Right lobe of liver (tissue), 6 donors: Measurements from ENCODE around the gene AP5M1. TPM values are rescaled to one million over a fixed set of nuclear protein-coding genes. Genes with fewer than 3 reads are reported as not detected.

ENCODE experiments used
- ATAC-seq, 4 donors: fragments of 200-7000 bp; cut with Tn5 transposase; one replicate each; pipeline ENCODE4 v1.9.1; 2020; ENCODE audit warnings: mild to moderate bottlenecking in 4 of 4, moderate library complexity in 4 of 4
- DNase-seq, 3 donors: peaks; one replicate each; pipeline ENCODE4 v3.0.0-alpha.2; 2020
- H3K27ac ChIP-seq, 3 donors: fragments of 200-600 bp; one replicate each; pipeline ENCODE4 v1.8.0; 2022
- H3K27me3 ChIP-seq, 2 donors: fragments of 200-600 bp; one replicate each; pipeline ENCODE4 v1.8.0; 2022
- H3K36me3 ChIP-seq, 4 donors: fragments of 200-600 bp; sonication (generic) in 1 of 4; one replicate each; pipeline versions ENCODE4 v1.5.1 to v1.8.0; 2017 to 2022; ENCODE audit warnings: control low read depth in 1 of 4
- H3K4me1 ChIP-seq, 4 donors: fragments of 200-600 bp; sonication (generic) in 1 of 4; one replicate each; pipeline versions ENCODE4 v1.5.1 to v1.8.0; 2017 to 2022; ENCODE audit warnings: control low read depth in 1 of 4
- H3K4me3 ChIP-seq, 3 donors: fragments of 200-600 bp; one replicate each; pipeline ENCODE4 v1.8.0; 2022
- H3K9me3 ChIP-seq, 4 donors: fragments of 200-600 bp; sonication (generic) in 1 of 4; one replicate each; pipeline versions ENCODE4 v1.5.1 to v1.8.0; 2017 to 2022; ENCODE audit warnings: control low read depth in 1 of 4
- CTCF ChIP-seq, 4 donors: fragments of 200-600 bp in 3 of 4; fragments of 450-650 bp in 1 of 4; IDR thresholded peaks; one replicate each; pipeline versions ENCODE4 v1.5.1 to v1.8.0; 2016 to 2022; ENCODE audit warnings: antibody characterized with exemption in 4 of 4, mild to moderate bottlenecking in 2 of 4
- POLR2A ChIP-seq: fragments of 450-650 bp; IDR thresholded peaks from one replicate; pipeline ENCODE4 v1.6.1; 2017; ENCODE audit warnings: antibody characterized with exemption, mild to moderate bottlenecking
- WGBS: methylation state at CpG from one replicate; pipeline ENCODE4 v1.1.6; 2018; ENCODE audit warnings: low coverage, low lambda C conversion rate; ENCODE audit not compliant: insufficient coverage; ENCODE audit errors: missing lambda C conversion rate; 5-methylcytosine and 5-hydroxymethylcytosine counted together
- intact Hi-C, 2 donors: fragments of 100-400 bp; cut with DNase I; formaldehyde crosslinking; loops; one replicate each; pipeline versions ENCODE4 v1.11.2 to v1.14.1; 2022
- total RNA-seq, 6 experiments: library from RNA; depleted of rRNA in 2 of 6; stranded (reverse); fragments of >200 nt in 2 of 6; fragmentation: NEBNext Ultra II Directional in 3 of 6; extraction: Animal tissue kit (Norgen Biotek cat#: 25700) in 3 of 6; gene quantifications; one replicate each; pipeline versions ENCODE4 v1.1.0 to v1.2.4, GENCODE V29; 2016 to 2023
- donor health status: DM: no; HTN: yes; CAD: no.
- donor health status: DM: no; HTN: no; CAD: no.
- donor health status: DM: no; HTN: no; CAD: no.
- donor health status: DM: no; HTN: yes; CAD: no.
- donor health status: DM: no; HTN: yes; CAD: no.

AP5M1 gene
- total RNA-seq, 6 experiments from 2014 or later, result 18.1 to 25.1 (median 21.6) TPM

DNA sequence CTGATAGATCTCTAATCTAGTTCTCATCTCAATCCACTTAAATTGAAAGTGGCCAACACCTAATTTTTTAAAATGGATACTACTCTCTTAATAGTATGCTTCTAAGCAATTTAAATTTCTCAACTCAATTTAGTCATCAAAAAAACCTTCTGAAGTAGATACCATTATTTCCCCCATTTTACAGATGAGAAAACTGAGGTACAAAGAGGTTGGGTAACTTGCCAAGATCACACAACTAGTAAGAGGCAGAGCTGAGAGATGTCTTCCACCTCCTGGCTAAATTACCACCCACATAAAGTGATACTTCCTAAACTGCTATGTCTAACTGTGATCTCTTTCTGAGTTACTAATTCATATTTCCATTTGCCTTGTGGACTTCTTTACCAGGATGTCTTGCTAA is 6.7 kb upstream of the AP5M1 start:
- no peak for TF ChIP-seq CTCF (IDR thresholded peaks at IDR 0.05)
- TF ChIP-seq POLR2A, result no peak
- ATAC-seq (no peak), DNase-seq (no peak)
- Histone ChIP-seq H3K27ac (no peak overlapping the region), H3K36me3 (no peaks in the 10 kb centered on the region), H3K27me3 (no peaks in the 10 kb centered on the region), H3K4me3 (no peak overlapping the region), H3K9me3 (no peaks in the 10 kb centered on the region), H3K4me1 (peaks cover 0 to 19% (median 9%) of the 10 kb centered on the region in 4 donors)
- intact Hi-C loops, result no loop called here

DNA sequence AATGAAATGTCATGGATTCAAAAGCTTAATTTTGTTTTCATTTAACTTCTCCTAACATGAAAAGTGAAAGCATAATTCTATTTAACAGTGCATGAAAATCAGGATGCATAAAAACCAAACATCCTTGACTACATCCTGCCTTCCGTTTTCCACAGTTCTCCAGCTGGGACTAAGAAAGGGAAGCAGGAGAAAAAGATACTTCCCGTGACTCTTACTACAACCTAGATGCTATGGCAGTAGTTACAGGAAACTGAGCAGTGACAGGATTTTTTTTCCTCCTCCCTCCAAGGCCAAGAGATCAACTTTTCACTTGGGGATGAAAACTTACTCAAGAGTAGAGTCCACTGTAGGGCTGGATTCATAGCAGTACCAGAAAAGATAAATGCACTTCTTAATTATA is 2.7 kb upstream of the AP5M1 start:
- H3K9me3 ChIP-seq, result no peaks in the 10 kb centered on the region
- DNase-seq (no peak), ATAC-seq (peak in 2 of 4 donors; percentile 5 to 7)
- TF ChIP-seq CTCF (IDR thresholded peaks at IDR 0.05) (no peak), POLR2A (no peak)
- intact Hi-C loops, result no loop called here
- no peak overlapping the region for H3K27ac ChIP-seq
- H3K27me3 ChIP-seq, result no peaks in the 10 kb centered on the region
- H3K4me1 ChIP-seq, result peaks cover 0 to 31% (median 14%) of the 10 kb centered on the region in 4 donors
- WGBS, result 64% methylated on average over 2 of the region's 2 CpGs
- no peak overlapping the region for H3K4me3 ChIP-seq
- no peaks in the 10 kb centered on the region for H3K36me3 ChIP-seq

DNA sequence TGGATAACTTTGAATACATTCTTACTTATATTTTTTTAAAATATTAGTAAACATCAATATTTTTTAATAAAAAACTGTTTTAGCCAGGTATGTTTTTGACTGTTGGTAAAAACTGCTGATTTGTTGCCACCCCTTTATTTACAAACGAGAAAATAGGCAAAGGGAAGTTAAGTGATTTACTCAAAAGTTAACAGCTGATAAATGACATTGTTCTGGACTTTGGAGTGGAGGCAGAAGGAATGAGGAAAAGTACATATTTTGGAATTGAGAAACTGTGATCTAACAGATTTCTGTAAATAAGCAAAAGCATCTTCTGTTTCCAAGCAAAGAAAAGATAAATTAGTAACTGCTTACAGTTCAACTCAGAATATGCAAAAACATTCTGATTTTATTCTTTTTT is 4.5 kb downstream of the AP5M1 start:
- peak in 1 of 4 donors; percentile 16 for ATAC-seq
- Histone ChIP-seq H3K9me3 (no peaks in the 10 kb centered on the region), H3K27me3 (no peaks in the 10 kb centered on the region), H3K27ac (no peak overlapping the region), H3K4me1 (peaks cover 0 to 14% (median 5%) of the 10 kb centered on the region in 4 donors), H3K36me3 (peaks cover 0 to 10% (median 0%) of the 10 kb centered on the region in 4 donors), H3K4me3 (no peak overlapping the region)
- DNase-seq, result no peak
- TF ChIP-seq CTCF (IDR thresholded peaks at IDR 0.05) (no peak), POLR2A (no peak)
- intact Hi-C loops, result no loop called here
- WGBS, result 26% methylated on average over 1 of the region's 1 CpG

GRCh38 chr14:57274551-57274950 is 5.8 kb downstream of the AP5M1 start:
- peaks cover 0 to 10% (median 0%) of the 10 kb centered on the region in 4 donors for H3K36me3 ChIP-seq
- H3K27ac ChIP-seq, result no peak overlapping the region
- intact Hi-C loops, result no loop called here
- 91% methylated on average over 2 of the region's 2 CpGs for WGBS
- H3K4me1 ChIP-seq, result peaks cover 0 to 14% (median 5%) of the 10 kb centered on the region in 4 donors
- H3K9me3 ChIP-seq, result no peaks in the 10 kb centered on the region
- ATAC-seq, result no peak
- H3K4me3 ChIP-seq, result no peak overlapping the region
- H3K27me3 ChIP-seq, result no peaks in the 10 kb centered on the region
- TF ChIP-seq CTCF (IDR thresholded peaks at IDR 0.05) (no peak), POLR2A (no peak)
- DNase-seq, result no peak
